Activated T-helper 2 cell treated with anti-CD3 and anti-CD28 coated beads, Interferon-gamma antibody, Interleukin-2, Interleukin-4, amounts not matched to agents 10 μg/mL and 5 μg/mL and 100 μg/mL, durations not matched to agents 14 hours and 24 hours and 36 hours (primary cell): ENCODE data around the gene PPP1R7. TPM values are rescaled to one million over a fixed set of nuclear protein-coding genes. Genes with fewer than 3 reads are reported as not detected.
"Not testable (repeated sequence)": the region's sequence is repeated elsewhere in the genome, so short reads cannot be mapped to it uniquely, and the experiment has no call there.

Experiments
- DNase-seq: peaks from one replicate; pipeline ENCODE4 v3.0.0; 2021; ENCODE audit warnings: low spot score
- H3K27ac Mint-ChIP-seq: one replicate; pipeline ENCODE4 v1.8.0; 2021; ENCODE audit warnings: mixed read lengths
- H3K27me3 Mint-ChIP-seq: one replicate; pipeline ENCODE4 v1.8.0; 2021; ENCODE audit warnings: low read depth, mixed read lengths
- H3K36me3 Mint-ChIP-seq: one replicate; pipeline ENCODE4 v1.8.0; 2021; ENCODE audit warnings: low read depth, mixed read lengths
- H3K4me1 Mint-ChIP-seq: one replicate; pipeline ENCODE4 v1.8.0; 2021; ENCODE audit warnings: low read depth, mixed read lengths
- H3K4me3 Mint-ChIP-seq: one replicate; pipeline ENCODE4 v1.8.0; 2021; ENCODE audit warnings: low read depth, mild to moderate bottlenecking, moderate library complexity, mixed read lengths
- H3K9me3 Mint-ChIP-seq: one replicate; pipeline ENCODE4 v1.8.0; 2021; ENCODE audit warnings: mixed read lengths
- intact Hi-C: fragments of 100-400 bp; cut with micrococcal nuclease; formaldehyde crosslinking; loops from one replicate; pipeline ENCODE4 v1.15.1; 2023
- total RNA-seq: library from RNA; stranded (reverse); gene quantifications from 2 replicates; pipeline ENCODE4 v1.2.3, GENCODE V29; 2022

Gene PPP1R7
- total RNA-seq, result 101 and 106 TPM in 2 replicates

- H3K9me3 Mint-ChIP-seq, result no peaks in the 10 kb centered on the region
- H3K36me3 Mint-ChIP-seq, result peaks cover 24% of the 10 kb centered on the region
- peak within 1 kb of the TSS; percentile 90 for H3K27ac Mint-ChIP-seq
- H3K27me3 Mint-ChIP-seq, result no peaks in the 10 kb centered on the region
- peaks cover 38% of the 10 kb centered on the region for H3K4me1 Mint-ChIP-seq
- peak within 1 kb of the TSS; percentile 96 for H3K4me3 Mint-ChIP-seq
- intact Hi-C loops, result loop anchor here (1.0 to 10.0 kb wide), 6 partner anchors 48 to 585 kb away; partner anchors contain the start of genes ATG4B, CAPN10, DUSP28 and FARP2
- peak; percentile 91 for DNase-seq
These were observed at the start of gene PPP1R7 for GRCh38 chr2:241149925-241150659. Gene PPP1R7, plus strand, starts transcription at chr2:241150467. Its CDS starts 29 bp downstream, at chr2:241150496.

DNA sequence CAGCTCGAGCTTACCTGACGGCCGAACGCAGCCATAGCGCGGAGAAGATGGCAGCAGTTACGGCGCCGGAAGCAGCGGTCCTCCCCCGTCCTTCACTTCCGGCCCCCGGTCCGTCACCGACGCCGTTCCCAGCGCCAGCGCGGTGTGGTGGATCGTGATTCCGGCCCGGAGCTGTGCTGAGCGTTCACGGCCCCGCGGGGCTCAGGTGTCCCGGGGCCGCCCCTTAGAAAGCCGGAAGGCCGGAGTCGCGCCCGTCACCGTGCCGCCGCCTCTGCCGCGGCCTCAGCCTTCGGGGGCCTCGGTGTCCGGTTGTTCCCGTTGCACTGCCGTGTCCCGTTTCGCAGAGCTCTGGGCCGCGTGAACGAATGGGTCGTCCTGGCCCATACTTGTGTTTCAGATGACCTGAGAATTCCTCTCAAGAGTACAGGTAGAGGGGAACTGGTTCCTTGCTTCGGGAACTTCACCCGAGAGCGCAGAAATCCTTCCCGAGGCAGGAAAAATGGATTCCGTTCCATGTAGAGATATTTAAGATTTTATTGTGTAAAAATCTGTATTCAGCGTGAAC is 47.9 kb upstream of the PPP1R7 start, which contains the start of gene MTERF4:
TSS of gene MTERF4 (minus strand) at position 49 of the 565 bp plus-strand sequence. CDS start at position 35, 14 bp downstream.
- Mint-ChIP-seq H3K27ac (peak within 1 kb of the TSS; percentile 97), H3K36me3 (peaks cover 38% of the 10 kb centered on the region)

DNA sequence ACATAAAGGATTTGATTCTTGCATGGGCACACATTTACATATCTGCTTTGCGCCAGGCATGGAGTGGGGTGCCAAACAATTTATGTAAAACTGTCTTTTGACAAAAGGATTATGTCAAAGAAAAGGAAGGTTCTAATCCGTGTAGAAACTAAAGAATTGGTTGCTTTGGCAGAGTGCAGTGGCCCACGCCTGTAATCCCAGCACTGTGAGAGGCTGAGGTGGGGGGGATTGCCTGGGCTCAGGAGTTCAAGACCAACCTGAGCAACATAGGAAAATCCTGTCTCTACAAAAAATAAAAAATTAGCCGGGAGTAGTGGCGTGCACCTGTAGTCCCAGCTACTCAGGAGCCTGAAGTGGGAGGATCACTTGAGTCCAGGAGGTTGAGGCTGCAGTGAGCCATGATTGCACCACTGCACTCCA is 47.1 kb upstream of the PPP1R7 start:
- peak overlapping the region; percentile 94 for H3K4me3 Mint-ChIP-seq
- H3K27ac Mint-ChIP-seq, result peak overlapping the region; percentile 97
- no peaks in the 10 kb centered on the region for H3K9me3 Mint-ChIP-seq
- intact Hi-C loops, result loop anchor here (5.0 kb wide), 1 partner anchor 114 kb away; no protein-coding TSS in a partner anchor
- H3K36me3 Mint-ChIP-seq, result peaks cover 29% of the 10 kb centered on the region
- no peak for DNase-seq
- peaks cover 18% of the 10 kb centered on the region for H3K4me1 Mint-ChIP-seq
- H3K27me3 Mint-ChIP-seq, result no peaks in the 10 kb centered on the region

More for the DNA sequence above, 47.9 kb upstream of the PPP1R7 start, which contains the start of gene MTERF4:
- H3K27me3 Mint-ChIP-seq, result no peaks in the 10 kb centered on the region
- no peaks in the 10 kb centered on the region for H3K9me3 Mint-ChIP-seq
- H3K4me1 Mint-ChIP-seq, result peaks cover 23% of the 10 kb centered on the region
- H3K4me3 Mint-ChIP-seq, result peak within 1 kb of the TSS; percentile 94
- DNase-seq, result peak; percentile 85
- intact Hi-C loops, result loop anchor here (1.0 to 5.0 kb wide), 3 partner anchors 47 to 584 kb away; partner anchors contain the start of genes DTYMK and PASK

DNA sequence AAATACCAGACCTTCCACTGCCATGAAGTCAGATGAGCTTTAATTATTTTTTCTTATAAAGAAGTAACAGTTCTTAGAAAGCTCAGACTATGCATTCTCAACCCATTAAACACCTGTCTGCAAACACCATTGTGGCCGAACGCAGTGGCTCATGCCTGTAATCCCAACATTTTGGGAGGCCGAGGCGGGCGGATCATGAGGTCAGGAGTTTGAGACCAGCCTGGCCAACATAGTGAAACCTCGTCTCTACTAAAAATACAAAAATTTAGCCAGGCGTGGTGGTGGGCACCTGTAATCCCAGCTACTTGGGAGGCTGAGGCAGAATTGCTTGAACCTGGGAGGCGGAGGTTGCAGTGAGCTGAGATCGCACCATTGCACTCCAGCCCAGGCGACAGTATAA is 45.7 kb upstream of the PPP1R7 start:
- not testable (repeated sequence) for DNase-seq, H3K9me3 Mint-ChIP-seq, H3K27me3 Mint-ChIP-seq, H3K27ac Mint-ChIP-seq, H3K4me3 Mint-ChIP-seq
- intact Hi-C loops, result loop anchor here (1.0 to 5.0 kb wide), 2 partner anchors 16 to 113 kb away; no protein-coding TSS in a partner anchor
- H3K4me1 Mint-ChIP-seq, result peaks cover 20% of the 10 kb centered on the region
- peaks cover 24% of the 10 kb centered on the region for H3K36me3 Mint-ChIP-seq

DNA sequence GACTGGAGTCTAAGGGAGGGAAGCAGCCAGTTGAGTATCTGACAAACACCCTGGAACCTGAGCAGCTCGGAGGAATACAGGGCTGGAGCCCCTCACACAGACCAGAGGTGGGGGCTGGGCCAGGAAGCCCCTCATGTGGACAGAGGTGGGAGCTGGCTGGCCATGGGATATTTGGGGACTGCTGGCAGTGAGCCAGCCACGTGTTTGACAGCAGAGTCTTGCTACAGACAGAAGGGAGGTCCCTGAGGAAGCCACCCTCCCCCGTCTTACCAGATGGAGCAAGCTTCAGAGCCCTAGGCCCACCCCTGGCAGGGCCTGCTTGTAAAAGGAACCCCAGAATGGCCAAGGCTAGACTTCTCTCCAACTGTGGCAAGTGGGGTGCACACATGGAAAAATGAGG is 44.6 kb upstream of the PPP1R7 start:
- DNase-seq, result no peak
- no peak overlapping the region for H3K4me3 Mint-ChIP-seq
- H3K27me3 Mint-ChIP-seq, result no peaks in the 10 kb centered on the region
- H3K27ac Mint-ChIP-seq, result no peak overlapping the region
- intact Hi-C loops, result no loop called here
- peaks cover 25% of the 10 kb centered on the region for H3K4me1 Mint-ChIP-seq
- no peaks in the 10 kb centered on the region for H3K9me3 Mint-ChIP-seq
- peaks cover 19% of the 10 kb centered on the region for H3K36me3 Mint-ChIP-seq

GRCh38 chr2:241107031-241107783 is 43.1 kb upstream of the PPP1R7 start:
- no peaks in the 10 kb centered on the region for H3K27me3 Mint-ChIP-seq
- intact Hi-C loops, result no loop called here

GRCh38 chr2:241108271-241109209 is 41.7 kb upstream of the PPP1R7 start:
- intact Hi-C loops, result no loop called here
- Mint-ChIP-seq H3K27me3 (no peaks in the 10 kb centered on the region), H3K36me3 (peaks cover 27% of the 10 kb centered on the region), H3K4me1 (peaks cover 20% of the 10 kb centered on the region), H3K4me3 (peak overlapping the region; percentile 53), H3K9me3 (no peaks in the 10 kb centered on the region), H3K27ac (peak overlapping the region; percentile 90)
- no peak for DNase-seq

More at GRCh38 chr2:241107031-241107783, 43.1 kb upstream of the PPP1R7 start:
- peak overlapping the region; percentile 60 for H3K27ac Mint-ChIP-seq
- H3K36me3 Mint-ChIP-seq, result peaks cover 27% of the 10 kb centered on the region
- H3K4me3 Mint-ChIP-seq, result no peak overlapping the region
- no peaks in the 10 kb centered on the region for H3K9me3 Mint-ChIP-seq
- peaks cover 25% of the 10 kb centered on the region for H3K4me1 Mint-ChIP-seq
- no peak for DNase-seq

GRCh38 chr2:241109210-241110088 is 40.8 kb upstream of the PPP1R7 start:
- Mint-ChIP-seq H3K4me3 (peak overlapping the region; percentile 53), H3K27me3 (no peaks in the 10 kb centered on the region), H3K27ac (peak overlapping the region; percentile 90), H3K4me1 (peaks cover 18% of the 10 kb centered on the region), H3K9me3 (no peaks in the 10 kb centered on the region), H3K36me3 (peaks cover 32% of the 10 kb centered on the region)
- intact Hi-C loops, result no loop called here
- no peak for DNase-seq

GRCh38 chr2:241110089-241110606 is 40.1 kb upstream of the PPP1R7 start:
- no peaks in the 10 kb centered on the region for H3K27me3 Mint-ChIP-seq
- intact Hi-C loops, result no loop called here
- peak overlapping the region; percentile 16 for H3K4me3 Mint-ChIP-seq
- DNase-seq, result no peak
- H3K27ac Mint-ChIP-seq, result peak overlapping the region; percentile 34
- H3K4me1 Mint-ChIP-seq, result peaks cover 18% of the 10 kb centered on the region
- H3K36me3 Mint-ChIP-seq, result peaks cover 38% of the 10 kb centered on the region
- H3K9me3 Mint-ChIP-seq, result no peaks in the 10 kb centered on the region

- Mint-ChIP-seq H3K36me3 (peaks cover 41% of the 10 kb centered on the region), H3K27ac (peak overlapping the region; percentile 49), H3K27me3 (no peaks in the 10 kb centered on the region), H3K4me1 (peaks cover 18% of the 10 kb centered on the region), H3K9me3 (no peaks in the 10 kb centered on the region), H3K4me3 (peak overlapping the region; percentile 41)
- intact Hi-C loops, result no loop called here
- DNase-seq, result no peak
These were observed 39.4 kb upstream of the PPP1R7 start for GRCh38 chr2:241110607-241111439.
